Measurements from ENCODE around the gene LRCH3. TPM values are rescaled to one million over a fixed set of nuclear protein-coding genes. Genes with fewer than 3 reads are reported as not detected.
A peak's percentile ranks its signal among the peaks of the same experiment; 100 is the strongest.

LRCH3 gene
- total RNA-seq, 1 experiment from 2014 or later, result 63.6 TPM

DNA sequence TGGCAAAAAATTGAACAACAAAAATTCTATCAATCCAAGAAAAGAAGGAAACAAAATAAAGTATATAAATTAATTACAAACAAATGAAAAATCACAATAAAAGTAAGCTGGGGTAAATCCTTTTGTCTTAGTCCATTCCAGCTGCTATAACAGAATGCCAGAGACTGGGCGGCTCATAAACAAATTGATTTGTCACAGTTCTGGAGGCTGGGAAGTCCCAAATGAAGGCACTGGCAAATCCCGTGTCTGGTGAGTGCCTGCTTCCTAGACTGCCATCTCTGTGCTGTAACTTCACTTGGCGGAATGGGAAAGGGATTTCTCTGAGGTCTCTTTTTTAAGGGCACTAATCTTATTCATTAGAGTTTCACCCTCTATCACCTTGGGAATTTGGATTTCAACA is 105.4 kb downstream of the LRCH3 start:
- ATAC-seq (no peak), DNase-seq (ENCODE audit: low spot score) (no peak)
- Mint-ChIP-seq H3K9me3 (peaks cover 5% of the 10 kb centered on the region; the same call in 1 of the 2 replicates), H3K36me3 (no peaks in the 10 kb centered on the region), H3K27ac (no peak overlapping the region), H3K4me3 (no peak overlapping the region), H3K4me1 (peaks cover 11% of the 10 kb centered on the region), H3K27me3 (ENCODE audit: low read depth) (no peaks in the 10 kb centered on the region)
- TF ChIP-seq, protein P1, sequence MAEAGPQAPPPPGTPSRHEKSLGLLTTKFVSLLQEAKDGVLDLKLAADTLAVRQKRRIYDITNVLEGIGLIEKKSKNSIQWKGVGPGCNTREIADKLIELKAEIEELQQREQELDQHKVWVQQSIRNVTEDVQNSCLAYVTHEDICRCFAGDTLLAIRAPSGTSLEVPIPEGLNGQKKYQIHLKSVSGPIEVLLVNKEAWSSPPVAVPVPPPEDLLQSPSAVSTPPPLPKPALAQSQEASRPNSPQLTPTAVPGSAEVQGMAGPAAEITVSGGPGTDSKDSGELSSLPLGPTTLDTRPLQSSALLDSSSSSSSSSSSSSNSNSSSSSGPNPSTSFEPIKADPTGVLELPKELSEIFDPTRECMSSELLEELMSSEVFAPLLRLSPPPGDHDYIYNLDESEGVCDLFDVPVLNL (CRISPR knock-in tag; IDR thresholded peaks at IDR 0.05; ENCODE audit: borderline replicate concordance, low read depth), result no peak
- TF ChIP-seq NFE2L1 (CRISPR knock-in tag; IDR thresholded peaks at IDR 0.05) (no peak), JUN (CRISPR knock-in tag; IDR thresholded peaks at IDR 0.05) (no peak), MYBL2 (CRISPR knock-in tag; IDR thresholded peaks at IDR 0.05) (no peak)
- TF ChIP-seq, protein P2, sequence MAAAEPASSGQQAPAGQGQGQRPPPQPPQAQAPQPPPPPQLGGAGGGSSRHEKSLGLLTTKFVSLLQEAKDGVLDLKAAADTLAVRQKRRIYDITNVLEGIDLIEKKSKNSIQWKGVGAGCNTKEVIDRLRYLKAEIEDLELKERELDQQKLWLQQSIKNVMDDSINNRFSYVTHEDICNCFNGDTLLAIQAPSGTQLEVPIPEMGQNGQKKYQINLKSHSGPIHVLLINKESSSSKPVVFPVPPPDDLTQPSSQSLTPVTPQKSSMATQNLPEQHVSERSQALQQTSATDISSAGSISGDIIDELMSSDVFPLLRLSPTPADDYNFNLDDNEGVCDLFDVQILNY (CRISPR knock-in tag; IDR thresholded peaks at IDR 0.05), result no peak
- TF ChIP-seq, protein P3, sequence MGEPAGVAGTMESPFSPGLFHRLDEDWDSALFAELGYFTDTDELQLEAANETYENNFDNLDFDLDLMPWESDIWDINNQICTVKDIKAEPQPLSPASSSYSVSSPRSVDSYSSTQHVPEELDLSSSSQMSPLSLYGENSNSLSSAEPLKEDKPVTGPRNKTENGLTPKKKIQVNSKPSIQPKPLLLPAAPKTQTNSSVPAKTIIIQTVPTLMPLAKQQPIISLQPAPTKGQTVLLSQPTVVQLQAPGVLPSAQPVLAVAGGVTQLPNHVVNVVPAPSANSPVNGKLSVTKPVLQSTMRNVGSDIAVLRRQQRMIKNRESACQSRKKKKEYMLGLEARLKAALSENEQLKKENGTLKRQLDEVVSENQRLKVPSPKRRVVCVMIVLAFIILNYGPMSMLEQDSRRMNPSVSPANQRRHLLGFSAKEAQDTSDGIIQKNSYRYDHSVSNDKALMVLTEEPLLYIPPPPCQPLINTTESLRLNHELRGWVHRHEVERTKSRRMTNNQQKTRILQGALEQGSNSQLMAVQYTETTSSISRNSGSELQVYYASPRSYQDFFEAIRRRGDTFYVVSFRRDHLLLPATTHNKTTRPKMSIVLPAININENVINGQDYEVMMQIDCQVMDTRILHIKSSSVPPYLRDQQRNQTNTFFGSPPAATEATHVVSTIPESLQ (CRISPR knock-in tag; IDR thresholded peaks at IDR 0.05), result no peak
- TF ChIP-seq, protein P4, sequence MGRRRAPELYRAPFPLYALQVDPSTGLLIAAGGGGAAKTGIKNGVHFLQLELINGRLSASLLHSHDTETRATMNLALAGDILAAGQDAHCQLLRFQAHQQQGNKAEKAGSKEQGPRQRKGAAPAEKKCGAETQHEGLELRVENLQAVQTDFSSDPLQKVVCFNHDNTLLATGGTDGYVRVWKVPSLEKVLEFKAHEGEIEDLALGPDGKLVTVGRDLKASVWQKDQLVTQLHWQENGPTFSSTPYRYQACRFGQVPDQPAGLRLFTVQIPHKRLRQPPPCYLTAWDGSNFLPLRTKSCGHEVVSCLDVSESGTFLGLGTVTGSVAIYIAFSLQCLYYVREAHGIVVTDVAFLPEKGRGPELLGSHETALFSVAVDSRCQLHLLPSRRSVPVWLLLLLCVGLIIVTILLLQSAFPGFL (CRISPR knock-in tag; IDR thresholded peaks at IDR 0.05; ENCODE audit: borderline replicate concordance), result no peak
- POLR2A ChIA-PET, result no interaction called here
- CTCF ChIA-PET, result interaction anchor here (1.2 kb wide), 1 partner anchor 16 kb away, joined by 3 read pairs; no protein-coding TSS in a partner anchor

DNA sequence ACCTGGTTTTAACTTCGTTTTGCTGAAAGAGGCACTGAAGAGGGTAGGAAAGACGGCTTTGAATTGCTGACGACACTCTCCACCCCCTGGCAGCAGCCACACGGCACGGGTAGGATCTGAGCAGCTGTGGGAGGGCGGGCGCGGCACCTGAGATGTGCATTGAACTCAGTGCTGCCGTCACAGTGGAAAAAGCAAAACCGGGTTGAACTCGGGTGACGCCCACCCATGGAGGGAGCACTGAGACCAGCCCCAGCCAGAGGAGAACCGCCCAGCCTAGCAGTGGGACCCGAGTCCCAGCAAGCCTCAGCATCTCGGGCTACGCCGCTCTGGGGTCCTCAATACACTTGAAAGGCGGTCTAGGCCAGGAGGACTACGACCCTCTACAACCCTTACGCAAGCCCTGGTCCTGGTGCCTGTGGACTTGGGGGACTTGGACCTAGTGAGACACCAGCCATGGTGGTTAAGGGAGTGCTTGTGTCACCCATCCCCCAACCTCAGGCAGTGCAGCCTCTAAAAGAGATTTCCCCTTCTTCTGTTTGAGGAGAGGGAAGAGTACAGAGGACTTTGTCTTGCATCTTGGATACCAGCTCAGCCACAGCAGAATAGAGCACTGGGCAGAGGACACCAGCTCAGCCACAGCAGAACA is 108.9 kb downstream of the LRCH3 start:
- TF ChIP-seq, protein P2 (CRISPR knock-in tag; IDR thresholded peaks at IDR 0.05), result 0 out of 2 replicates have a peak, but pooled peaks have one; percentile 14
- TF ChIP-seq, protein P5, sequence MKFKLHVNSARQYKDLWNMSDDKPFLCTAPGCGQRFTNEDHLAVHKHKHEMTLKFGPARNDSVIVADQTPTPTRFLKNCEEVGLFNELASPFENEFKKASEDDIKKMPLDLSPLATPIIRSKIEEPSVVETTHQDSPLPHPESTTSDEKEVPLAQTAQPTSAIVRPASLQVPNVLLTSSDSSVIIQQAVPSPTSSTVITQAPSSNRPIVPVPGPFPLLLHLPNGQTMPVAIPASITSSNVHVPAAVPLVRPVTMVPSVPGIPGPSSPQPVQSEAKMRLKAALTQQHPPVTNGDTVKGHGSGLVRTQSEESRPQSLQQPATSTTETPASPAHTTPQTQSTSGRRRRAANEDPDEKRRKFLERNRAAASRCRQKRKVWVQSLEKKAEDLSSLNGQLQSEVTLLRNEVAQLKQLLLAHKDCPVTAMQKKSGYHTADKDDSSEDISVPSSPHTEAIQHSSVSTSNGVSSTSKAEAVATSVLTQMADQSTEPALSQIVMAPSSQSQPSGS (CRISPR knock-in tag; IDR thresholded peaks at IDR 0.05; ENCODE audit: borderline replicate concordance, low read depth), result no peak
- TF ChIP-seq, protein P6, sequence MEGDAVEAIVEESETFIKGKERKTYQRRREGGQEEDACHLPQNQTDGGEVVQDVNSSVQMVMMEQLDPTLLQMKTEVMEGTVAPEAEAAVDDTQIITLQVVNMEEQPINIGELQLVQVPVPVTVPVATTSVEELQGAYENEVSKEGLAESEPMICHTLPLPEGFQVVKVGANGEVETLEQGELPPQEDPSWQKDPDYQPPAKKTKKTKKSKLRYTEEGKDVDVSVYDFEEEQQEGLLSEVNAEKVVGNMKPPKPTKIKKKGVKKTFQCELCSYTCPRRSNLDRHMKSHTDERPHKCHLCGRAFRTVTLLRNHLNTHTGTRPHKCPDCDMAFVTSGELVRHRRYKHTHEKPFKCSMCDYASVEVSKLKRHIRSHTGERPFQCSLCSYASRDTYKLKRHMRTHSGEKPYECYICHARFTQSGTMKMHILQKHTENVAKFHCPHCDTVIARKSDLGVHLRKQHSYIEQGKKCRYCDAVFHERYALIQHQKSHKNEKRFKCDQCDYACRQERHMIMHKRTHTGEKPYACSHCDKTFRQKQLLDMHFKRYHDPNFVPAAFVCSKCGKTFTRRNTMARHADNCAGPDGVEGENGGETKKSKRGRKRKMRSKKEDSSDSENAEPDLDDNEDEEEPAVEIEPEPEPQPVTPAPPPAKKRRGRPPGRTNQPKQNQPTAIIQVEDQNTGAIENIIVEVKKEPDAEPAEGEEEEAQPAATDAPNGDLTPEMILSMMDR (IDR thresholded peaks at IDR 0.05), result no peak
- no peak for TF ChIP-seq ZNF121 (CRISPR knock-in tag; IDR thresholded peaks at IDR 0.05)
- TF ChIP-seq, protein P7, sequence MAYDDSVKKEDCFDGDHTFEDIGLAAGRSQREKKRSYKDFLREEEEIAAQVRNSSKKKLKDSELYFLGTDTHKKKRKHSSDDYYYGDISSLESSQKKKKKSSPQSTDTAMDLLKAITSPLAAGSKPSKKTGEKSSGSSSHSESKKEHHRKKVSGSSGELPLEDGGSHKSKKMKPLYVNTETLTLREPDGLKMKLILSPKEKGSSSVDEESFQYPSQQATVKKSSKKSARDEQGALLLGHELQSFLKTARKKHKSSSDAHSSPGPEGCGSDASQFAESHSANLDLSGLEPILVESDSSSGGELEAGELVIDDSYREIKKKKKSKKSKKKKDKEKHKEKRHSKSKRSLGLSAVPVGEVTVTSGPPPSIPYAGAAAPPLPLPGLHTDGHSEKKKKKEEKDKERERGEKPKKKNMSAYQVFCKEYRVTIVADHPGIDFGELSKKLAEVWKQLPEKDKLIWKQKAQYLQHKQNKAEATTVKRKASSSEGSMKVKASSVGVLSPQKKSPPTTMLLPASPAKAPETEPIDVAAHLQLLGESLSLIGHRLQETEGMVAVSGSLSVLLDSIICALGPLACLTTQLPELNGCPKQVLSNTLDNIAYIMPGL (CRISPR knock-in tag; IDR thresholded peaks at IDR 0.05), result no peak
- no peak for TF ChIP-seq SP1 (CRISPR knock-in tag; conservative IDR thresholded peaks at IDR 0.05)
- no peak for TF ChIP-seq HMGA2 (CRISPR knock-in tag; IDR thresholded peaks at IDR 0.05)
- Mint-ChIP-seq H3K4me1 (peaks cover 11% of the 10 kb centered on the region), H3K9me3 (peaks cover 16% of the 10 kb centered on the region), H3K27ac (no peak overlapping the region), H3K36me3 (no peaks in the 10 kb centered on the region), H3K4me3 (no peak overlapping the region), H3K27me3 (ENCODE audit: low read depth) (no peaks in the 10 kb centered on the region)
- peak; percentile 76 for ATAC-seq
- DNase-seq (ENCODE audit: low spot score), result peak; percentile 21
- POLR2A ChIA-PET, result no interaction called here
- CTCF ChIA-PET, result interaction anchor here (0.6 to 1.2 kb wide), 2 partner anchors 157 to 181 kb away, joined by 3 to 4 read pairs; no protein-coding TSS in a partner anchor

Measured in WTC11 (cell line).